Coronary artery (tissue), 2 donors: ENCODE data around the gene TENM3.

Experiments used
- DNase-seq: peaks from one replicate; pipeline ENCODE4 v3.0.0-alpha.2; 2017; ENCODE audit warnings: low spot score
- H3K27ac ChIP-seq, 2 donors: fragments of 200-600 bp; sonication (generic); one replicate each; pipeline ENCODE4 v1.5.1; 2016 to 2019
- H3K4me3 ChIP-seq: fragments of 200-600 bp; sonication (generic); 2 replicates; pipeline ENCODE4 v1.5.1; 2016; ENCODE audit warnings: mild to moderate bottlenecking, moderate library complexity
- CTCF ChIP-seq: fragments of 200-600 bp; sonication (generic); IDR thresholded peaks from one replicate; pipeline ENCODE4 v1.5.1; 2019; ENCODE audit warnings: antibody characterized with exemption

TENM3 gene

GRCh38 chr4:182420189-182420588 lies 177.0 kb downstream of the TENM3 start:
- no peak for TF ChIP-seq CTCF
- Histone ChIP-seq H3K27ac (no peak overlapping the region), H3K4me3 (no peak overlapping the region)
- no peak for DNase-seq

- no peak for DNase-seq
- Histone ChIP-seq H3K27ac (no peak overlapping the region), H3K4me3 (no peak overlapping the region)
- TF ChIP-seq CTCF, result no peak
These were observed 178.6 kb downstream of the TENM3 start for GRCh38 chr4:182421753-182422152.

- no peak overlapping the region for H3K27ac ChIP-seq
- H3K4me3 ChIP-seq, result no peak overlapping the region
- no peak for DNase-seq
- TF ChIP-seq CTCF, result no peak
These were observed 182.1 kb downstream of the TENM3 start for GRCh38 chr4:182425302-182425701.

- Histone ChIP-seq H3K27ac (no peak overlapping the region), H3K4me3 (no peak overlapping the region)
- no peak for DNase-seq
- TF ChIP-seq CTCF, result no peak
These were observed 183.7 kb downstream of the TENM3 start for GRCh38 chr4:182426901-182427300.

- Histone ChIP-seq H3K4me3 (no peak overlapping the region), H3K27ac (no peak overlapping the region)
- no peak for DNase-seq
- TF ChIP-seq CTCF, result no peak
These were observed 184.4 kb downstream of the TENM3 start for GRCh38 chr4:182427554-182427953.

- H3K4me3 ChIP-seq, result no peak overlapping the region
- no peak for TF ChIP-seq CTCF
- no peak for DNase-seq
- H3K27ac ChIP-seq, result no peak overlapping the region
These were observed 186.7 kb downstream of the TENM3 start for GRCh38 chr4:182429896-182430295.

- no peak for TF ChIP-seq CTCF
- H3K27ac ChIP-seq, result no peak overlapping the region
- DNase-seq, result no peak
These were observed 189.6 kb downstream of the TENM3 start for GRCh38 chr4:182432819-182433218.

More at GRCh38 chr4:182432819-182433218, 189.6 kb downstream of the TENM3 start:
- H3K4me3 ChIP-seq, result no peak overlapping the region
